IPS DF 6.9 (cell line): ENCODE measurements around the gene GATAD2B.
A peak's percentile ranks its signal among the peaks of the same experiment; 100 is the strongest.

Experiments
- DNase-seq: peaks from one replicate; pipeline ENCODE4 v3.0.0-alpha.2; 2013; ENCODE audit warnings: low read depth, low spot score
- H3K27ac ChIP-seq: one replicate; pipeline ENCODE4 v1.5.1; 2013; ENCODE audit warnings: low read length, control low read depth
- H3K27me3 ChIP-seq: 2 replicates; pipeline ENCODE4 v1.6.1; 2013; ENCODE audit warnings: mild to moderate bottlenecking, low read length; ENCODE audit not compliant: control insufficient read depth, insufficient read depth
- H3K36me3 ChIP-seq: 2 replicates; pipeline ENCODE4 v1.6.1; 2013; ENCODE audit warnings: low read length; ENCODE audit not compliant: control insufficient read depth, insufficient read depth
- H3K4me1 ChIP-seq: 2 replicates; pipeline ENCODE4 v1.6.1; 2013; ENCODE audit warnings: low read length; ENCODE audit not compliant: control insufficient read depth, insufficient read depth
- H3K4me3 ChIP-seq: 2 replicates; pipeline ENCODE4 v1.5.1; 2013; ENCODE audit warnings: mild to moderate bottlenecking, low read length
- H3K9me3 ChIP-seq: 2 replicates; pipeline ENCODE4 v1.6.1; 2013; ENCODE audit warnings: low read length, inconsistent platforms; ENCODE audit not compliant: control insufficient read depth, insufficient read depth
- WGBS: extraction: QIAGEN DNeasy Blood & Tissue Kit; methylation state at CpG from one replicate; pipeline ENCODE4 v1.1.7; 2013; ENCODE audit warnings: mixed read lengths, missing lambda C conversion rate; ENCODE audit not compliant: insufficient read length, insufficient coverage; 5-methylcytosine and 5-hydroxymethylcytosine counted together

GATAD2B gene

GRCh38 chr1:153953859-153954365, 31.1 kb upstream of the GATAD2B start:
- Histone ChIP-seq H3K27ac (no peak overlapping the region), H3K27me3 (no peaks in the 10 kb centered on the region), H3K9me3 (no peaks in the 10 kb centered on the region), H3K4me1 (no peaks in the 10 kb centered on the region), H3K36me3 (peaks cover 22% of the 10 kb centered on the region), H3K4me3 (no peak overlapping the region)
- WGBS, result no CpG with 5 or more reads among the region's 4 CpGs
- DNase-seq, result no peak

GRCh38 chr1:153951801-153952200, 29.0 kb upstream of the GATAD2B start:
- Histone ChIP-seq H3K9me3 (no peaks in the 10 kb centered on the region), H3K36me3 (peaks cover 27% of the 10 kb centered on the region), H3K27ac (no peak overlapping the region), H3K27me3 (no peaks in the 10 kb centered on the region), H3K4me3 (no peak overlapping the region), H3K4me1 (no peaks in the 10 kb centered on the region)
- no peak for DNase-seq
- no CpG with 5 or more reads among the region's 2 CpGs for WGBS

GRCh38 chr1:153951183-153951582, 28.4 kb upstream of the GATAD2B start:
- no peak for DNase-seq
- H3K4me1 ChIP-seq, result no peaks in the 10 kb centered on the region
- no CpG with 5 or more reads among the region's 11 CpGs for WGBS
- H3K9me3 ChIP-seq, result no peaks in the 10 kb centered on the region
- H3K27me3 ChIP-seq, result no peaks in the 10 kb centered on the region
- H3K27ac ChIP-seq, result no peak overlapping the region
- no peak overlapping the region for H3K4me3 ChIP-seq
- H3K36me3 ChIP-seq, result peaks cover 27% of the 10 kb centered on the region

GRCh38 chr1:153946622-153947241, 24.0 kb upstream of the GATAD2B start, which contains the start of gene DENND4B:
Gene DENND4B (minus strand): TSS chr1:153946718. CDS start chr1:153944374, 2,344 bp downstream.
- Histone ChIP-seq H3K9me3 (no peaks in the 10 kb centered on the region), H3K27me3 (no peaks in the 10 kb centered on the region), H3K36me3 (peaks cover 26% of the 10 kb centered on the region), H3K4me3 (peak within 1 kb of the TSS; percentile 93), H3K4me1 (peaks cover 3% of the 10 kb centered on the region), H3K27ac (no peak within 1 kb of the TSS)
- no CpG with 5 or more reads among the region's 28 CpGs for WGBS
- DNase-seq, result no peak

GRCh38 chr1:153945795-153946621, 23.2 kb upstream of the GATAD2B start:
- peak overlapping the region; percentile 93 for H3K4me3 ChIP-seq
- WGBS, result no CpG with 5 or more reads among the region's 95 CpGs
- no peak overlapping the region for H3K27ac ChIP-seq
- peaks cover 3% of the 10 kb centered on the region for H3K4me1 ChIP-seq
- H3K27me3 ChIP-seq, result no peaks in the 10 kb centered on the region
- peaks cover 22% of the 10 kb centered on the region for H3K36me3 ChIP-seq
- no peaks in the 10 kb centered on the region for H3K9me3 ChIP-seq
- DNase-seq, result no peak

- Histone ChIP-seq H3K4me1 (peaks cover 3% of the 10 kb centered on the region), H3K9me3 (no peaks in the 10 kb centered on the region), H3K27me3 (no peaks in the 10 kb centered on the region), H3K36me3 (peaks cover 28% of the 10 kb centered on the region), H3K27ac (no peak overlapping the region), H3K4me3 (peak overlapping the region; percentile 93)
- WGBS, result no CpG with 5 or more reads among the region's 12 CpGs
- DNase-seq, result no peak
Observed at GRCh38 chr1:153945131-153945794, 22.5 kb upstream of the GATAD2B start.

GRCh38 chr1:153944827-153945117, 22.0 kb upstream of the GATAD2B start:
- Histone ChIP-seq H3K4me3 (no peak overlapping the region), H3K27ac (no peak overlapping the region), H3K9me3 (no peaks in the 10 kb centered on the region), H3K36me3 (peaks cover 28% of the 10 kb centered on the region), H3K4me1 (peaks cover 3% of the 10 kb centered on the region), H3K27me3 (no peaks in the 10 kb centered on the region)
- DNase-seq, result no peak
- no CpG with 5 or more reads among the region's 3 CpGs for WGBS

- no peak for DNase-seq
- H3K36me3 ChIP-seq, result peaks cover 31% of the 10 kb centered on the region
- peaks cover 3% of the 10 kb centered on the region for H3K4me1 ChIP-seq
- H3K9me3 ChIP-seq, result no peaks in the 10 kb centered on the region
- no peak overlapping the region for H3K4me3 ChIP-seq
- no peaks in the 10 kb centered on the region for H3K27me3 ChIP-seq
- no CpG with 5 or more reads among the region's 15 CpGs for WGBS
- no peak overlapping the region for H3K27ac ChIP-seq
Observed at GRCh38 chr1:153944005-153944826, 21.4 kb upstream of the GATAD2B start.

GRCh38 chr1:153942766-153943549, 20.2 kb upstream of the GATAD2B start:
- Histone ChIP-seq H3K27ac (no peak overlapping the region), H3K36me3 (peaks cover 24% of the 10 kb centered on the region), H3K9me3 (no peaks in the 10 kb centered on the region), H3K4me3 (no peak overlapping the region), H3K4me1 (peaks cover 3% of the 10 kb centered on the region), H3K27me3 (no peaks in the 10 kb centered on the region)
- WGBS, result no CpG with 5 or more reads among the region's 11 CpGs
- DNase-seq, result no peak
